Glutamatergic neuron (in vitro differentiated cells): ENCODE data around the gene CBLB. TPM values are rescaled to one million over a fixed set of nuclear protein-coding genes. Genes with fewer than 3 reads are reported as not detected.

Source experiments
- DNase-seq: peaks from one replicate; pipeline ENCODE4 v3.0.0; 2022
- H3K27ac Mint-ChIP-seq: one replicate; pipeline ENCODE4 v1.8.0; 2020; ENCODE audit warnings: mild to moderate bottlenecking, mixed read lengths, inconsistent platforms; ENCODE audit not compliant: unreplicated experiment
- H3K27me3 Mint-ChIP-seq: one replicate; pipeline ENCODE4 v1.8.0; 2020; ENCODE audit warnings: mild to moderate bottlenecking, moderate library complexity, mixed read lengths, inconsistent platforms; ENCODE audit not compliant: unreplicated experiment
- H3K36me3 Mint-ChIP-seq: one replicate; pipeline ENCODE4 v1.8.0; 2020; ENCODE audit warnings: mild to moderate bottlenecking, mixed read lengths, inconsistent platforms; ENCODE audit not compliant: unreplicated experiment
- H3K4me1 Mint-ChIP-seq: one replicate; pipeline ENCODE4 v1.8.0; 2020; ENCODE audit warnings: mild to moderate bottlenecking, low read depth, mixed read lengths, inconsistent platforms; ENCODE audit not compliant: unreplicated experiment
- H3K4me3 Mint-ChIP-seq: one replicate; pipeline ENCODE4 v1.8.0; 2020; ENCODE audit warnings: mild to moderate bottlenecking, mixed read lengths, inconsistent platforms; ENCODE audit not compliant: unreplicated experiment
- H3K9me3 Mint-ChIP-seq: one replicate; pipeline ENCODE4 v1.8.0; 2020; ENCODE audit warnings: mild to moderate bottlenecking, moderate library complexity, mixed read lengths, inconsistent platforms; ENCODE audit not compliant: unreplicated experiment
- total RNA-seq: library from RNA; stranded (reverse); fragmentation: NEBNext Ultra II Directional; extraction: Animal tissue kit (Norgen Biotek cat#: 25700); gene quantifications from one replicate; pipeline ENCODE4 v1.2.1, GENCODE V29; 2021; ENCODE audit not compliant: unreplicated experiment
- TF ChIP-seq, protein P1 (sequence below): fragments of 200-600 bp; sonication (generic); IDR thresholded peaks from one replicate; pipeline ENCODE4 v1.5.0; 2021; ENCODE audit not compliant: partially characterized antibody, unreplicated experiment

Gene CBLB
- total RNA-seq, 1 donor from 2014 or later = 269 TPM

DNA sequence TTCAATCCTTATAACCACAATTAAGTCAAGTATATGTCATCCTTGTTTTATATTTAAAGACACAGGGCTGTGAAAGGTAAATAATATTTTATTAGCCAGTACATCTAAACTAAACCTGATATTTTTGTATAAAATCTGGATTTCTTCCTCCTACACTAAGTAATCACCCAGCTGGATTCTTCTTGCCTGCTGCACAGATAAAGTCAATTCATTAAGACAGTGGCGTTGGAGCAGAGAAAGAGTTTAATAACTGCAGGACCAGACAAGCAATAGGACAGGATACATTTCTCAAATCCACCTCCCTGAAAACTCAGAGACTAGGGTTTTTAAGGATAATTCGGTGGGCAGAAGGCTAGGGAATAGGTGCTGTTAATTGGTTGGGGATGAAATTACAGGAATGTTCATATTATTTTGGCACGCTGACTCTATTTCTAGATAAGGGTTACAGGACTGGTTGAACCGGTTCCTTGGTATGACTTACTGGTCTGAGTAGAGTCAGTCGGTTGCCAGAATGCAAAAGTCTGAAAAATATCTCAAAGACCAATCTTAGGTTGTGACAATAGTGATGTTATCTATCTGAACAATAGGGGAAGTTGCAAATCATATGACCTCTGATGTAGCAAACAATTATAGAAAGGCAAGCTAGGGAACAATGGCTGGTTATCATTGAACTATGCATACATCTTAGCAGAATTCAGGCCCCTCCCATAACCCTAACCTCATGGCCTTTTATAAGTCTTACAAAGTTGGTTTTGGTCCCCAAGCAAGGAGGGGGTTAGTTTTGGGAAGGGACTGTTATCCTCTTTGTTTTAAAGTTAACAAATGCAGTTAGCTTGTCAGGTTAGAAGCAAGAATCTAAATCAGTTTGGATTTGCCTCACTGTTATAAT, 257.3 kb downstream of the CBLB start:
- TF ChIP-seq, protein P1, sequence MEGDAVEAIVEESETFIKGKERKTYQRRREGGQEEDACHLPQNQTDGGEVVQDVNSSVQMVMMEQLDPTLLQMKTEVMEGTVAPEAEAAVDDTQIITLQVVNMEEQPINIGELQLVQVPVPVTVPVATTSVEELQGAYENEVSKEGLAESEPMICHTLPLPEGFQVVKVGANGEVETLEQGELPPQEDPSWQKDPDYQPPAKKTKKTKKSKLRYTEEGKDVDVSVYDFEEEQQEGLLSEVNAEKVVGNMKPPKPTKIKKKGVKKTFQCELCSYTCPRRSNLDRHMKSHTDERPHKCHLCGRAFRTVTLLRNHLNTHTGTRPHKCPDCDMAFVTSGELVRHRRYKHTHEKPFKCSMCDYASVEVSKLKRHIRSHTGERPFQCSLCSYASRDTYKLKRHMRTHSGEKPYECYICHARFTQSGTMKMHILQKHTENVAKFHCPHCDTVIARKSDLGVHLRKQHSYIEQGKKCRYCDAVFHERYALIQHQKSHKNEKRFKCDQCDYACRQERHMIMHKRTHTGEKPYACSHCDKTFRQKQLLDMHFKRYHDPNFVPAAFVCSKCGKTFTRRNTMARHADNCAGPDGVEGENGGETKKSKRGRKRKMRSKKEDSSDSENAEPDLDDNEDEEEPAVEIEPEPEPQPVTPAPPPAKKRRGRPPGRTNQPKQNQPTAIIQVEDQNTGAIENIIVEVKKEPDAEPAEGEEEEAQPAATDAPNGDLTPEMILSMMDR = no peak
- Mint-ChIP-seq H3K9me3 (peaks cover 2% of the 10 kb centered on the region), H3K27ac (no peak overlapping the region), H3K4me1 (peaks cover 5% of the 10 kb centered on the region), H3K27me3 (peaks cover 7% of the 10 kb centered on the region), H3K36me3 (no peaks in the 10 kb centered on the region), H3K4me3 (no peak overlapping the region)
- DNase-seq = no peak

DNA sequence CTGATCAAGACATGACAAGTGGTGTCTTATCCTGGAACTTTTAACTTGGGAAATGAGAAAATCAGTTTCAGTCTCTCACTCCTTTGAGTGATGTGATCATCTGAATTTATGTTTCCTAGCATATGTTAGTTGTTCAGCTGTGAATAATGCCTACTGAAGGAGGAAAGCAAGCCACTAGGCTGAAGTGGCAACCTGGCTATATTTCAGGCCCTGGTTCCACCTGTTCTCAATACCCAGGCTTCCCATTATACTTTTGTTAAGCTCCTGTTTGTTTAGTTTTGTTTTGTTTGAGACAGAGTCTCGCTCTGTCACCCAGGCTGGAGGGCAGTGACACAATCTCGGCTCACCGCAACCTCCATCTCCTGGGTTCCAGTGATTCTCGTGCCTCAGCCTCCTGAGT, 258.3 kb downstream of the CBLB start:
- Mint-ChIP-seq H3K27ac (no peak overlapping the region), H3K36me3 (no peaks in the 10 kb centered on the region), H3K4me3 (no peak overlapping the region), H3K27me3 (peaks cover 7% of the 10 kb centered on the region), H3K4me1 (no peaks in the 10 kb centered on the region), H3K9me3 (peaks cover 2% of the 10 kb centered on the region)
- no peak for DNase-seq
- TF ChIP-seq, protein P1 = no peak

DNA sequence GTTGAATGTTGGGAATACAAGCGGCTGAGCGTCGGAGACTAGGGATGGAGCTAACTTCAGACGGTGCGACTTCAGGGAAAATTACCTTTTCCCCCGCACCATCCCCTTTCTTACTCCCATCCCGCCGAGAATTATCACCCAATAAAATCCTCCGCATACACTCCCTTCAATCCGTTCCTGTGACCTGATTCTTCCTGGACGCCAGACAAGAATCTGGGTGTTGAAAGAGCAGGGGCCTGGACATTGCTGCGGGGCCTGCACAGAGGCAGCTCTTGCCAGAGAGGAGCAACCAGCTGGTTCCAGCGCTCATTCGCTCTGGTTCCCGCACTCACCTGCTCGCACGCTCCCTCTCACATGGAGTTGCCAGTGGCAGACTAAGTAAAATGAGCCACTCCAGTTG, 260.2 kb downstream of the CBLB start:
- TF ChIP-seq, protein P1 = no peak
- no peak overlapping the region for H3K4me3 Mint-ChIP-seq
- H3K27me3 Mint-ChIP-seq = peaks cover 7% of the 10 kb centered on the region
- H3K9me3 Mint-ChIP-seq = peaks cover 2% of the 10 kb centered on the region
- no peaks in the 10 kb centered on the region for H3K36me3 Mint-ChIP-seq
- no peak for DNase-seq
- H3K4me1 Mint-ChIP-seq = no peaks in the 10 kb centered on the region
- no peak overlapping the region for H3K27ac Mint-ChIP-seq

DNA sequence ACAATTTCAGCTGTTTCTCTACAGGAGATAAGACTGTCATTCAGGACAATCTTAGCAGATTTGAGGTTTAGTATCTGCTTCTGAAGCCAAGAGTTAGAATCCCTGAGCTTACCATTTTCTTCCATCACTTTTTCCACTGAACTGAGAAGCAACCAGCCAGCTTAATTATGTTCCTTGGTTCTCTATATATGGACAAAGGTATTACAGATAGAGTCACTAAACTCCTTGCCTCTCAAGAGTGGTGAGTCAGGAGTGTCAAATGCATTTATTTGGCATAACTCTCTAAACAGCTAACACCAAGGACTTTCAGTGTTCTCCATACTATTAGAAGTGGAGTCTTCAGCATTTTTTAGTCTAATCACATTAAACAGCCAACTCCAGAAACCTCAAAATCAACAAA, 262.8 kb downstream of the CBLB start:
- H3K4me1 Mint-ChIP-seq = no peaks in the 10 kb centered on the region
- H3K27ac Mint-ChIP-seq = no peak overlapping the region

More for the DNA sequence above, 262.8 kb downstream of the CBLB start:
- H3K36me3 Mint-ChIP-seq = peaks cover 6% of the 10 kb centered on the region
- peaks cover 7% of the 10 kb centered on the region for H3K27me3 Mint-ChIP-seq
- TF ChIP-seq, protein P1 = no peak
- no peak for DNase-seq
- peaks cover 2% of the 10 kb centered on the region for H3K9me3 Mint-ChIP-seq
- H3K4me3 Mint-ChIP-seq = no peak overlapping the region
